Measurements from ENCODE around the gene EIF4B.

The EIF4B gene

GRCh38 chr12:52975820-52976573, 30.3 kb upstream of the EIF4B start:
- H2BK5ac ChIP-seq (ENCODE audit: low read depth, low read length, poor library complexity): peak overlapping the region; percentile 100
- peak; percentile 56 to 72 for DNase-seq
- peak overlapping the region; percentile 100 for H2BK12ac ChIP-seq (ENCODE audit: low read length)
- H2BK120ac ChIP-seq (ENCODE audit: insufficient read depth, low read length, poor library complexity): peak overlapping the region; percentile 100
- H3K36me3 ChIP-seq (ENCODE audit: control insufficient read depth in 1 of 2, insufficient read depth in 2 of 2, low read length in 2 of 2): no peaks in the 10 kb centered on the region
- peaks cover 35 to 48% of the 10 kb centered on the region in 2 experiments for H3K4me1 ChIP-seq (ENCODE audit: control insufficient read depth in 1 of 2, insufficient read depth in 2 of 2, low read length in 2 of 2)
- peak overlapping the region; percentile 100 for H3K27ac ChIP-seq (ENCODE audit: low read depth, low read length)
- H3K4ac ChIP-seq (ENCODE audit: low read depth, low read length): peak overlapping the region; percentile 93
- H4K91ac ChIP-seq (ENCODE audit: low read depth, low read length): peak overlapping the region; percentile 100
- peak overlapping the region; percentile 100 for H3K14ac ChIP-seq (ENCODE audit: low read length)
- H3K4me3 ChIP-seq (ENCODE audit: low read depth, low read length): no peak overlapping the region
- WGBS (ENCODE audit: extremely low coverage, insufficient coverage, insufficient read length): no CpG with 5 or more reads among the region's 11 CpGs
- peak overlapping the region; percentile 99 for H3K18ac ChIP-seq (ENCODE audit: low read length)
- H4K8ac ChIP-seq (ENCODE audit: low read depth, low read length): peak overlapping the region; percentile 94
- peak overlapping the region; percentile 77 for H2AFZ ChIP-seq (ENCODE audit: insufficient read depth, low read length, poor library complexity)
- peak overlapping the region; percentile 100 for H2AK5ac ChIP-seq (ENCODE audit: low read length)
- no peaks in the 10 kb centered on the region for H3K9me3 ChIP-seq (ENCODE audit: insufficient read depth, low read depth, low read length)
- H3K27me3 ChIP-seq (ENCODE audit: insufficient read depth, low read length): no peaks in the 10 kb centered on the region
- peak overlapping the region; percentile 30 for H3K4me2 ChIP-seq (ENCODE audit: low read length)
- H3K23ac ChIP-seq (ENCODE audit: low read length): no peak overlapping the region
- peak overlapping the region; percentile 57 for H4K12ac ChIP-seq (ENCODE audit: low read depth, low read length)
- peaks cover 19% of the 10 kb centered on the region for H3K79me2 ChIP-seq (ENCODE audit: control insufficient read depth, insufficient read depth, low read length, poor library complexity)
- H3K9ac ChIP-seq (ENCODE audit: low read length): peak overlapping the region; percentile 10
- H3K79me1 ChIP-seq (ENCODE audit: low read length): peaks cover 66% of the 10 kb centered on the region

GRCh38 chr12:52976574-52977071, 29.6 kb upstream of the EIF4B start:
- Histone ChIP-seq H3K27ac (ENCODE audit: low read depth, low read length) (peak overlapping the region; percentile 100), H3K79me1 (ENCODE audit: low read length) (peaks cover 60% of the 10 kb centered on the region), H4K8ac (ENCODE audit: low read depth, low read length) (peak overlapping the region; percentile 94), H2BK120ac (ENCODE audit: insufficient read depth, low read length, poor library complexity) (peak overlapping the region; percentile 100), H2AK5ac (ENCODE audit: low read length) (peak overlapping the region; percentile 100), H3K4me1 (ENCODE audit: control insufficient read depth in 1 of 2, insufficient read depth in 2 of 2, low read length in 2 of 2) (peaks cover 32 to 45% of the 10 kb centered on the region in 2 experiments), H3K4ac (ENCODE audit: low read depth, low read length) (peak overlapping the region; percentile 93), H4K12ac (ENCODE audit: low read depth, low read length) (peak overlapping the region; percentile 1), H3K9ac (ENCODE audit: low read length) (no peak overlapping the region), H3K4me3 (ENCODE audit: low read depth, low read length) (no peak overlapping the region), H3K9me3 (ENCODE audit: insufficient read depth, low read depth, low read length) (no peaks in the 10 kb centered on the region), H3K14ac (ENCODE audit: low read length) (peak overlapping the region; percentile 100), H2AFZ (ENCODE audit: insufficient read depth, low read length, poor library complexity) (peak overlapping the region; percentile 9), H3K18ac (ENCODE audit: low read length) (peak overlapping the region; percentile 99), H3K4me2 (ENCODE audit: low read length) (peak overlapping the region; percentile 30), H2BK12ac (ENCODE audit: low read length) (peak overlapping the region; percentile 100), H3K36me3 (ENCODE audit: control insufficient read depth in 1 of 2, insufficient read depth in 2 of 2, low read length in 2 of 2) (no peaks in the 10 kb centered on the region), H2BK5ac (ENCODE audit: low read depth, low read length, poor library complexity) (peak overlapping the region; percentile 100), H4K91ac (ENCODE audit: low read depth, low read length) (peak overlapping the region; percentile 100), H3K23ac (ENCODE audit: low read length) (no peak overlapping the region), H3K27me3 (ENCODE audit: insufficient read depth, low read length) (no peaks in the 10 kb centered on the region), H3K79me2 (ENCODE audit: control insufficient read depth, insufficient read depth, low read length, poor library complexity) (peaks cover 19% of the 10 kb centered on the region)
- DNase-seq: no peak
- WGBS (ENCODE audit: extremely low coverage, insufficient coverage, insufficient read length): no CpG with 5 or more reads among the region's 3 CpGs

GRCh38 chr12:52977170-52977569, 29.1 kb upstream of the EIF4B start:
- DNase-seq: no peak
- peaks cover 31 to 43% of the 10 kb centered on the region in 2 experiments for H3K4me1 ChIP-seq (ENCODE audit: control insufficient read depth in 1 of 2, insufficient read depth in 2 of 2, low read length in 2 of 2)
- no peak overlapping the region for H3K4me3 ChIP-seq (ENCODE audit: low read depth, low read length)
- H2BK120ac ChIP-seq (ENCODE audit: insufficient read depth, low read length, poor library complexity): peak overlapping the region; percentile 96
- no peak overlapping the region for H3K9ac ChIP-seq (ENCODE audit: low read length)
- H3K4ac ChIP-seq (ENCODE audit: low read depth, low read length): peak overlapping the region; percentile 78
- H2BK12ac ChIP-seq (ENCODE audit: low read length): peak overlapping the region; percentile 98
- no peaks in the 10 kb centered on the region for H3K27me3 ChIP-seq (ENCODE audit: insufficient read depth, low read length)
- H4K12ac ChIP-seq (ENCODE audit: low read depth, low read length): no peak overlapping the region
- H2BK5ac ChIP-seq (ENCODE audit: low read depth, low read length, poor library complexity): peak overlapping the region; percentile 99
- H3K9me3 ChIP-seq (ENCODE audit: insufficient read depth, low read depth, low read length): no peaks in the 10 kb centered on the region
- H4K8ac ChIP-seq (ENCODE audit: low read depth, low read length): peak overlapping the region; percentile 87
- H3K23ac ChIP-seq (ENCODE audit: low read length): no peak overlapping the region
- H3K4me2 ChIP-seq (ENCODE audit: low read length): peak overlapping the region; percentile 31
- peaks cover 57% of the 10 kb centered on the region for H3K79me1 ChIP-seq (ENCODE audit: low read length)
- peaks cover 19% of the 10 kb centered on the region for H3K79me2 ChIP-seq (ENCODE audit: control insufficient read depth, insufficient read depth, low read length, poor library complexity)
- H3K27ac ChIP-seq (ENCODE audit: low read depth, low read length): peak overlapping the region; percentile 97
- no peaks in the 10 kb centered on the region for H3K36me3 ChIP-seq (ENCODE audit: control insufficient read depth in 1 of 2, insufficient read depth in 2 of 2, low read length in 2 of 2)
- H4K91ac ChIP-seq (ENCODE audit: low read depth, low read length): peak overlapping the region; percentile 98
- peak overlapping the region; percentile 0 for H2AK5ac ChIP-seq (ENCODE audit: low read length)
- WGBS (ENCODE audit: extremely low coverage, insufficient coverage, insufficient read length): no CpG with 5 or more reads among the region's 4 CpGs
- H3K14ac ChIP-seq (ENCODE audit: low read length): peak overlapping the region; percentile 88
- peak overlapping the region; percentile 68 for H2AFZ ChIP-seq (ENCODE audit: insufficient read depth, low read length, poor library complexity)
- peak overlapping the region; percentile 34 for H3K18ac ChIP-seq (ENCODE audit: low read length)

GRCh38 chr12:52980096-52980649, 26.1 kb upstream of the EIF4B start:
- no peak for DNase-seq
- H3K4me2 ChIP-seq (ENCODE audit: low read length): no peak overlapping the region
- H2AK5ac ChIP-seq (ENCODE audit: low read length): no peak overlapping the region
- H3K36me3 ChIP-seq (ENCODE audit: control insufficient read depth in 1 of 2, insufficient read depth in 2 of 2, low read length in 2 of 2): no peaks in the 10 kb centered on the region
- H4K12ac ChIP-seq (ENCODE audit: low read depth, low read length): no peak overlapping the region
- no peak overlapping the region for H3K4ac ChIP-seq (ENCODE audit: low read depth, low read length)
- H4K91ac ChIP-seq (ENCODE audit: low read depth, low read length): peak overlapping the region; percentile 77
- H3K18ac ChIP-seq (ENCODE audit: low read length): peak overlapping the region; percentile 76
- H3K79me1 ChIP-seq (ENCODE audit: low read length): peaks cover 38% of the 10 kb centered on the region
- H2BK120ac ChIP-seq (ENCODE audit: insufficient read depth, low read length, poor library complexity): peak overlapping the region; percentile 2
- H3K4me3 ChIP-seq (ENCODE audit: low read depth, low read length): no peak overlapping the region
- H3K27ac ChIP-seq (ENCODE audit: low read depth, low read length): peak overlapping the region; percentile 31
- H2AFZ ChIP-seq (ENCODE audit: insufficient read depth, low read length, poor library complexity): no peak overlapping the region
- H3K27me3 ChIP-seq (ENCODE audit: insufficient read depth, low read length): no peaks in the 10 kb centered on the region
- H3K9ac ChIP-seq (ENCODE audit: low read length): no peak overlapping the region
- peak overlapping the region; percentile 63 for H3K14ac ChIP-seq (ENCODE audit: low read length)
- H3K79me2 ChIP-seq (ENCODE audit: control insufficient read depth, insufficient read depth, low read length, poor library complexity): peaks cover 12% of the 10 kb centered on the region
- H2BK5ac ChIP-seq (ENCODE audit: low read depth, low read length, poor library complexity): peak overlapping the region; percentile 74
- no peak overlapping the region for H4K8ac ChIP-seq (ENCODE audit: low read depth, low read length)
- H3K4me1 ChIP-seq (ENCODE audit: control insufficient read depth in 1 of 2, insufficient read depth in 2 of 2, low read length in 2 of 2): peaks cover 19 to 27% of the 10 kb centered on the region in 2 experiments
- no CpG with 5 or more reads among the region's 4 CpGs for WGBS (ENCODE audit: extremely low coverage, insufficient coverage, insufficient read length)
- H3K23ac ChIP-seq (ENCODE audit: low read length): no peak overlapping the region
- H2BK12ac ChIP-seq (ENCODE audit: low read length): peak overlapping the region; percentile 67
- no peaks in the 10 kb centered on the region for H3K9me3 ChIP-seq (ENCODE audit: insufficient read depth, low read depth, low read length)
